HCT116 (cell line): Measurements from ENCODE around the gene GADD45G. TPM values are rescaled to one million over a fixed set of nuclear protein-coding genes. Genes with fewer than 3 reads are reported as not detected.

Experiments used
- ATAC-seq: fragments of 200-7000 bp; cut with Tn5 transposase; 2 replicates; pipeline ENCODE4 v1.9.1; 2020; ENCODE audit warnings: mild to moderate bottlenecking, moderate library complexity
- BruUV-seq: library from RNA; stranded (reverse); fragments of 400-500 nt; replicated peaks from 2 replicates; lab custom pipeline; 2021; lab: Mats Ljungman, UMichigan
- CTCF ChIA-PET: fragments of 300-600 bp; sonication (Branson Sonifier 250); formaldehyde crosslinking; loops from one replicate; lab custom pipeline; 2021; ENCODE audit warnings: antibody characterized with exemption; lab: Charles Lee
- POLR2A ChIA-PET: fragments of 300-600, 350-600 bp; sonication (Branson Sonifier 250); formaldehyde crosslinking; loops from one replicate; lab custom pipeline; 2021; ENCODE audit warnings: antibody characterized with exemption; lab: Charles Lee
- RAD21 ChIA-PET, 2 experiments: fragments of 300-600 bp; sonication (Branson Sonifier 250); formaldehyde crosslinking; loops; one replicate each; lab custom pipeline; 2023; ENCODE audit warnings: low total read pairs in 2 of 2; ENCODE audit not compliant: uncharacterized antibody in 2 of 2, unreplicated experiment in 2 of 2, low non-redundant PET in 1 of 2; lab: Charles Lee
- DNase-seq: peaks from one replicate; pipeline ENCODE4 v3.0.0-alpha.2; 2010; ENCODE audit warnings: low read depth, low spot score
- H2AFZ ChIP-seq: fragments of 200-600 bp; shearing (Covaris generic), sonication (generic); 2 replicates; pipeline ENCODE4 v1.6.1; 2017; ENCODE audit warnings: low read depth, mixed run types, mixed read lengths, antibody characterized with exemption, low read length; ENCODE audit not compliant: poor library complexity, severe bottlenecking
- H3K27ac ChIP-seq: 2 replicates; pipeline ENCODE4 v1.5.1; 2012; ENCODE audit warnings: low read depth, low read length
- H3K27me3 ChIP-seq: fragments of 200-600 bp; sonication (generic); 2 replicates; pipeline ENCODE4 v1.6.1; 2016; ENCODE audit warnings: mixed run types, low read length, mixed read lengths; ENCODE audit not compliant: insufficient read depth
- H3K36me3 ChIP-seq, 2 experiments: fragments of 200-500 bp in 1 of 2; fragments of 200-600 bp in 1 of 2; sonication (Bioruptor generic) in 1 of 2; sonication (generic) in 1 of 2; 2 replicates each; pipeline versions ENCODE4 v1.5.1 to v1.6.1; 2014 to 2016; ENCODE audit warnings: low read length in 2 of 2, inconsistent platforms in 1 of 2, mixed read lengths in 1 of 2, mixed run types in 1 of 2; ENCODE audit not compliant: insufficient read depth in 2 of 2, control insufficient read depth in 1 of 2
- H3K4me1 ChIP-seq, 2 experiments: fragments of 200-600 bp in 1 of 2; sonication (generic) in 1 of 2; 2 replicates each; pipeline versions ENCODE4 v1.5.1 to v1.6.1; 2012 to 2017; ENCODE audit warnings: low read length in 2 of 2, inconsistent platforms in 1 of 2, mild to moderate bottlenecking in 1 of 2, mixed read lengths in 1 of 2, mixed run types in 1 of 2, moderate library complexity in 1 of 2; ENCODE audit not compliant: insufficient read depth in 2 of 2, control insufficient read depth in 1 of 2
- H3K4me2 ChIP-seq: fragments of 200-600 bp; sonication (generic); 2 replicates; pipeline ENCODE4 v1.6.1; 2017; ENCODE audit warnings: mixed run types, low read length, mixed read lengths
- H3K4me3 ChIP-seq, 2 experiments: fragments of 200-600 bp in 1 of 2; sonication (generic) in 1 of 2; replicated peaks in 1 of 2; 2 replicates each; pipeline ENCODE4 v1.5.1; 2011 to 2016; ENCODE audit warnings: low read length in 2 of 2, control low read depth in 1 of 2, low read depth in 1 of 2, mild to moderate bottlenecking in 1 of 2, mixed read lengths in 1 of 2, mixed run types in 1 of 2
- H3K79me2 ChIP-seq: fragments of 200-600 bp; sonication (generic); 2 replicates; pipeline ENCODE4 v1.6.1; 2017; ENCODE audit warnings: mild to moderate bottlenecking, mixed run types, low read length, moderate library complexity, mixed read lengths; ENCODE audit not compliant: insufficient read depth
- H3K9ac ChIP-seq: fragments of 200-600 bp; sonication (generic); 2 replicates; pipeline ENCODE4 v1.6.1; 2016; ENCODE audit warnings: low read length, mixed read lengths
- H3K9me2 ChIP-seq: fragments of 200-600 bp; sonication (generic), shearing (Covaris generic); 2 replicates; pipeline ENCODE4 v1.6.1; 2017; ENCODE audit warnings: mixed run types, mild to moderate bottlenecking, moderate library complexity; ENCODE audit not compliant: insufficient read depth
- H3K9me3 ChIP-seq, 2 experiments: fragments of 200-500 bp in 1 of 2; fragments of 200-600 bp in 1 of 2; sonication (Bioruptor generic) in 1 of 2; sonication (generic) in 1 of 2; 2 replicates each; pipeline ENCODE4 v1.6.1; 2014 to 2017; ENCODE audit warnings: low read length in 2 of 2, mixed read lengths in 2 of 2, inconsistent platforms in 1 of 2, low read depth in 1 of 2, mild to moderate bottlenecking in 1 of 2, mixed run types in 1 of 2, moderate library complexity in 1 of 2; ENCODE audit not compliant: control insufficient read depth in 1 of 2, insufficient read depth in 1 of 2
- H4K20me1 ChIP-seq: fragments of 200-600 bp; sonication (generic), shearing (Covaris generic); 2 replicates; pipeline ENCODE4 v1.6.1; 2017; ENCODE audit warnings: mixed run types, mild to moderate bottlenecking, moderate library complexity; ENCODE audit not compliant: insufficient read depth
- ATF3 ChIP-seq: IDR thresholded peaks from 2 replicates; pipeline ENCODE4 v1.6.1; 2012
- CEBPB ChIP-seq: IDR thresholded peaks from 2 replicates; pipeline ENCODE4 v1.6.1; 2012; ENCODE audit warnings: low read depth
- EZH2phosphoT487 ChIP-seq: fragments of 200-600 bp; IDR thresholded peaks from 2 replicates; pipeline ENCODE4 v1.6.1; 2018; ENCODE audit warnings: antibody characterized with exemption, borderline replicate concordance
- FOSL1 ChIP-seq: IDR thresholded peaks from 2 replicates; pipeline ENCODE4 v1.6.1; 2012; ENCODE audit warnings: low read depth
- RAD21 ChIP-seq: IDR thresholded peaks from 2 replicates; pipeline ENCODE4 v1.6.1; 2012; ENCODE audit warnings: low read depth, mild to moderate bottlenecking
- YY1 ChIP-seq: IDR thresholded peaks from 2 replicates; pipeline ENCODE4 v1.6.1; 2011; ENCODE audit warnings: low read length, low read depth, moderate library complexity, mild to moderate bottlenecking; ENCODE audit not compliant: insufficient replicate concordance; ENCODE audit errors: extremely low read depth
- ZFX ChIP-seq: fragments of 450-650 bp; IDR thresholded peaks from 2 replicates; pipeline ENCODE4 v1.6.1; 2017
- intact Hi-C: fragments of 100-400 bp; cut with micrococcal nuclease; formaldehyde crosslinking; loops from 2 replicates; pipeline ENCODE4 v1.10.0; 2022
- total RNA-seq: library from RNA; stranded (reverse); gene quantifications from one replicate; pipeline ENCODE4 v1.2.1, GENCODE V29; 2021; ENCODE audit not compliant: unreplicated experiment
- TF ChIP-seq, protein P1 (sequence below): IDR thresholded peaks from 2 replicates; pipeline ENCODE4 v1.6.1; 2012

GADD45G gene
- total RNA-seq, 1 experiment from 2014 or later, result not detected

GRCh38 chr9:89588271-89588879 is 16.4 kb upstream of the GADD45G start:
- DNase-seq (no peak), ATAC-seq (no peak)
- ChIA-PET RAD21 (no interaction called here), CTCF (interaction anchor here (1.2 kb wide), 1 partner anchor 9 kb away, joined by 3 read pairs; no protein-coding TSS in a partner anchor), POLR2A (no interaction called here)
- H3K4me1 ChIP-seq, result peaks cover 3 to 4% of the 10 kb centered on the region in 2 experiments; a peak in 2 of 4 replicates
- no peaks in the 10 kb centered on the region for H3K9me2 ChIP-seq
- no peaks in the 10 kb centered on the region for H3K36me3 ChIP-seq
- H2AFZ ChIP-seq, result no peak overlapping the region
- peaks cover 7% of the 10 kb centered on the region for H3K27me3 ChIP-seq
- no peaks in the 10 kb centered on the region for H3K9me3 ChIP-seq
- no peak overlapping the region for H3K4me2 ChIP-seq
- intact Hi-C loops, result no loop called here
- H3K9ac ChIP-seq, result no peak overlapping the region
- H3K27ac ChIP-seq, result no peak overlapping the region
- H3K79me2 ChIP-seq, result no peaks in the 10 kb centered on the region
- no peak for TF ChIP-seq ATF3
- TF ChIP-seq, protein P1, sequence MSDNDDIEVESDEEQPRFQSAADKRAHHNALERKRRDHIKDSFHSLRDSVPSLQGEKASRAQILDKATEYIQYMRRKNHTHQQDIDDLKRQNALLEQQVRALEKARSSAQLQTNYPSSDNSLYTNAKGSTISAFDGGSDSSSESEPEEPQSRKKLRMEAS, result no peak
- TF ChIP-seq CEBPB, result no peak
- TF ChIP-seq ZFX, result no peak
- no peak for TF ChIP-seq FOSL1
- no peak for TF ChIP-seq EZH2phosphoT487
- no peak overlapping the region for H3K4me3 ChIP-seq
- H4K20me1 ChIP-seq, result no peaks in the 10 kb centered on the region
- BruUV-seq, result no TSS peak

- TF ChIP-seq ZFX (no peak), RAD21 (no peak), YY1 (no peak)
- TF ChIP-seq, protein P1, result no peak
Observed at GRCh38 chr9:89590415-89590814, 14.4 kb upstream of the GADD45G start.

More at GRCh38 chr9:89590415-89590814, 14.4 kb upstream of the GADD45G start:
- DNase-seq (no peak), ATAC-seq (no peak)
- POLR2A ChIA-PET, result no interaction called here
- no TSS peak for BruUV-seq
- Histone ChIP-seq H3K27ac (no peak overlapping the region), H2AFZ (no peak overlapping the region), H3K27me3 (peaks cover 7% of the 10 kb centered on the region), H3K4me1 (peaks cover 7 to 8% of the 10 kb centered on the region in 2 experiments; a peak in 2 of 4 replicates), H3K9me2 (no peaks in the 10 kb centered on the region), H3K9ac (no peak overlapping the region), H3K79me2 (no peaks in the 10 kb centered on the region), H3K9me3 (no peaks in the 10 kb centered on the region), H3K4me3 (no peak overlapping the region), H3K4me2 (no peak overlapping the region), H3K36me3 (no peaks in the 10 kb centered on the region), H4K20me1 (no peaks in the 10 kb centered on the region)
- CTCF ChIA-PET, result no interaction called here
- intact Hi-C loops, result no loop called here
- RAD21 ChIA-PET, result no interaction called here
